ENCODE data around the gene TACC2. TPM values are rescaled to one million over a fixed set of nuclear protein-coding genes. Genes with fewer than 3 reads are reported as not detected.

Gene TACC2
- total and polyA plus RNA-seq, 9 of the 15 experiments (the other 6 are each of a cell fraction or from before 2014, with no cell fraction given) = under 0.01 to 0.35 (median 0.03) TPM; not detected in 6

- no peaks in the 10 kb centered on the region; the same call in 1 of the 2 replicates for H4K20me1 ChIP-seq (replicated peaks; ENCODE audit: control insufficient read depth, insufficient read depth, low read length)
- BruUV-seq (replicated peaks) = no TSS peak
- no peak overlapping the region for H3K9ac ChIP-seq (ENCODE audit: insufficient read depth in 1 of 2, low read depth in 2 of 2, low read length in 2 of 2)
- in situ Hi-C loops (cut with MboI) (no loop called here), intact Hi-C loops (cut with micrococcal nuclease) (no loop called here)
- no peak for ATAC-seq
- no peak for FAIRE-seq
- H3K27ac ChIP-seq (ENCODE audit: extremely low read depth, low read depth, low read length) = no peak overlapping the region
- DNase-seq (ENCODE audit: extremely low read depth in 1 of 4, low spot score in 3 of 4) = no peak
- no peak overlapping the region for H3K4me2 ChIP-seq (ENCODE audit: insufficient read depth, low read length)
- H3K36me3 ChIP-seq (ENCODE audit: control insufficient read depth, insufficient read depth, low read length) = no peaks in the 10 kb centered on the region
- H3K27me3 ChIP-seq (ENCODE audit: control insufficient read depth in 2 of 2, insufficient read depth in 2 of 2, low read length in 2 of 2) = peaks cover 5 to 50% of the 10 kb centered on the region in 2 experiments; a peak in 4 of 5 replicates
- CTCF ChIA-PET (ENCODE audit: low intra/inter-chr PET ratio) = no interaction called here
- no peak overlapping the region for H3K4me3 ChIP-seq
- POLR2A ChIA-PET = no interaction called here
- H3K79me2 ChIP-seq (ENCODE audit: control insufficient read depth, insufficient read depth, low read length) = no peaks in the 10 kb centered on the region
- H3K4me1 ChIP-seq (replicated peaks in 1 of 2; ENCODE audit: control insufficient read depth in 2 of 2, insufficient read depth in 2 of 2, low read length in 2 of 2) = no peaks in the 10 kb centered on the region
- 0% methylated on average over 7 of the region's 7 CpGs for WGBS (ENCODE audit: insufficient coverage, low coverage, missing lambda C conversion rate)
- H3K9me1 ChIP-seq (ENCODE audit: control insufficient read depth, insufficient read depth, low read length) = no peaks in the 10 kb centered on the region
- no peaks in the 10 kb centered on the region for H3K9me3 ChIP-seq (replicated peaks; ENCODE audit: control insufficient read depth, insufficient read depth, low read depth, low read length)
- no peak overlapping the region for H2AFZ ChIP-seq (ENCODE audit: low read depth, low read length)
- TF ChIP-seq ARID2 (IDR thresholded peaks at IDR 0.05) = no peak
- TF ChIP-seq ZNF253 (CRISPR knock-in tag; conservative IDR thresholded peaks at IDR 0.05) = no peak
- no peak for TF ChIP-seq ZNF398 (CRISPR knock-in tag; IDR thresholded peaks at IDR 0.05)
- no peak for TF ChIP-seq HLTF (IDR thresholded peaks at IDR 0.05)
- TF ChIP-seq NR3C1 (CRISPR knock-in tag; IDR thresholded peaks at IDR 0.05) = no peak
- no peak for TF ChIP-seq TAF15 (IDR thresholded peaks at IDR 0.05; ENCODE audit: low read depth, low read length)
- no peak for TF ChIP-seq ZNF717 (CRISPR knock-in tag; IDR thresholded peaks at IDR 0.05)
- no peak for TF ChIP-seq MBD1 (CRISPR knock-in tag; IDR thresholded peaks at IDR 0.05)
- no peak for TF ChIP-seq MCM5 (IDR thresholded peaks at IDR 0.05; ENCODE audit: low read depth)
- no peak for TF ChIP-seq TSHZ1 (CRISPR knock-in tag; IDR thresholded peaks at IDR 0.05)
- no peak for TF ChIP-seq CEBPB (tag; IDR thresholded peaks at IDR 0.05)
- no peak for TF ChIP-seq ZNF561 (CRISPR knock-in tag; conservative IDR thresholded peaks at IDR 0.05)
- TF ChIP-seq NFXL1 (CRISPR knock-in tag; IDR thresholded peaks at IDR 0.05) = no peak
- no peak for TF ChIP-seq HSF4 (CRISPR knock-in tag; IDR thresholded peaks at IDR 0.05; ENCODE audit: borderline replicate concordance)
- TF ChIP-seq BCL6 (CRISPR knock-in tag; IDR thresholded peaks at IDR 0.05) = no peak
- TF ChIP-seq IRF1 (CRISPR knock-in tag; IDR thresholded peaks at IDR 0.05; ENCODE audit: borderline replicate concordance) = no peak
- TF ChIP-seq FIP1L1 (IDR thresholded peaks at IDR 0.05; ENCODE audit: low read depth, low read length, poor library complexity, severe bottlenecking) = no peak
- no peak for TF ChIP-seq SMARCA5 (IDR thresholded peaks at IDR 0.05)
These were observed 224.8 kb downstream of the TACC2 start for GRCh38 chr10:122213766-122214165.
